HG03045 (cell line): ENCODE data around the gene RAI2.

ENCODE experiments used
- ATAC-seq: cut with Tn5 transposase; IDR thresholded peaks from one replicate; pipeline ENCODE4 v1.9.1; 2021; ENCODE audit warnings: mild to moderate bottlenecking, moderate library complexity; ENCODE audit not compliant: unreplicated experiment

The RAI2 gene

GRCh38 chrX:17860811-17861488, at the start of gene RAI2:
Gene RAI2, minus strand, starts transcription at chrX:17861298. Its CDS starts 59,288 bp downstream, at chrX:17802010.
- ATAC-seq = no peak

DNA sequence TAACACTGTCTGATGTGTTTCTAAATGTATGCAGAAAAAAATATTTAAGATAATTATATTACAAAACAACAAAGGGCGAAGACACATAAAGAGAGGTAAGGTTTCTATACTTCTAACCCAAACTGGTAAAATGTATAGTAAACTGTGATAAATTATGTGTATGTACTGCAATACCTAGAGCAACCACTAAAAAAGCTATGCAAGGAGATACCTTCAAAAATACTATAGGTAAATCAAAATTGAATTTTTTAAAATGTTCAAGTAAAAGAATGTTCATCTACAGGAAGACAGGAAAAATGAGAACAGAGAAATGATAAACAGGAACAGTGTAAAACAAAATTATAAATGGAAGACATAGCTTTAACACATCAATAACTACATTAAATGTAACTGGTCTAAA, 27.3 kb upstream of the RAI2 start:
- ATAC-seq = no peak

DNA sequence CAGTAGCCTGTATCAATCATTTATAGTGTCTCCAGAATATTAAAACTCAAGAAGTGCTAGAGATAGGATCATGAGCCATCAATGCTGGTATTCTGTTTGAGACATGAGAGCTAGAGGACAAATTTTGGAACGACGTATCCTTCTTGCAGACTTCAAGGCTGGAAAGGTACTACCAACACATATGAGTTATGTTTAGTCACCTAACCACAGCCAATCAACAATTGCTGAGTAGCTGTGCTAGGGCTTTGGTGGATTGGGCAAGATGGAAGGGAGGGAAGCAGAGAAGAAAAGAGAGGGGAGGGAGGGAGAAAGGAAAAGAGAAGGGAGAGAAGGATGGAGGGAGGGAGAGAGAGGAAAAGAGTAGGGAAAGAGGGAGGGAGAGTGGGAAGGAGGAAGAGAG, 21.6 kb upstream of the RAI2 start:
- ATAC-seq = no peak

DNA sequence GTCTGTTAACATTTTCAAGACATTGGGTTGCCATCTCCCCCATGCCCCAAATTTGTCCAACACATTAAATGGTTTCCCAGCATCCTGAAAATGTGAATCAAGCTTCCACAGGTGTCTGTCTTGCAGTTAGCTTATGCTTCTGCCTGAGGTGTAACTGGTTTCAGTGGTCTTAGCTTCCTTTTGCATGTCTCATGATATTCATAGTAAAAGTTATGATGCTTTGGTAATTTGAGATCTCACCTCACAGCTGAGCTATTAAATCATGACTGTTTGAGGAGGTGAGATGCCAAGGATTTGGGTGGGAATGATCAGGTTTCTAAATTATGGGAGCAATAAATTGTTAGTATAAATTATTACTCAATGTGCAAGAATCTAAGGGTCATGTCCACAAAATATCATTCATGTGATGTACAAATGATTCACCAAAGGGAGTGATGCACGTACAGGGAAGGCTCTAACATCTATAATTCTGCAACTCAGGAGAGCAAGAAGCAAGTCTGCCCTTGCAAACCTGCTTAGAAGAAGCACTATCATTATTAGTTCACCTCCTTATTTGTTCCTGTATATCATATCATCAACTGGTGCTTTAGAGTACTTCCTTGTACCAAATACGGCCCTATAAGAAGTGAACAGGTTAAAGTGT, 17.1 kb upstream of the RAI2 start:
- no peak for ATAC-seq

GRCh38 chrX:17876135-17876534, 15.0 kb upstream of the RAI2 start:
- ATAC-seq = no peak

GRCh38 chrX:17869580-17869979, 8.5 kb upstream of the RAI2 start:
- ATAC-seq = no peak

GRCh38 chrX:17861489-17862011, 452 bp upstream of the RAI2 start:
- no peak for ATAC-seq

GRCh38 chrX:17860179-17860780, 818 bp downstream of the RAI2 start:
- no peak for ATAC-seq

DNA sequence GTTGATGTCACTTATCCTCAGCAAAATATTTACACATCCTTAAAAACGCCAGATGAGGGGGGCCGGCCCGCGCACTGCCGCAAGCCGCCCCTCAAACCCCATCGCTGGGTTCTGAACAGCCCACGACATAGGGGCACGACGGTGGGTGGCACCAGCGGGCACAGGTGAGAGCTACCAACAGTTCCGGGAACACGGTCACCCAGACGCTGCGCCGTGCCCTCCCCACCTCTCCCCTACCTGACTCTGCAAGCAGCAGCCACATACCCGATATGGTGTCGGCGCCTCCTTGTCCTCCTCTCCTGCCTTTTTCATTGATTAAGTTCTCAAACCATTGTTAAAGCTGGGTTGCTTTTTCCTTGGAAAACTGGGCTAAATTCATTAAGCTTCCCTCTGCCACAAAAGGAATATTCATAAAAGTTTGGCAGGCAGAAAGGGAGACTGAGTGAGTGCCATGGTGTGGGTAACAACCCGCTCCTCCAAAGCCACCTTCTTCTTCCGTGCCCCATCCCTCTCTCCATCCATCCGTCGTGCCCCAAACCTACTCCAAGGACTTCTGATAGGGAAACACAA, 1.4 kb downstream of the RAI2 start:
- ATAC-seq = no peak

DNA sequence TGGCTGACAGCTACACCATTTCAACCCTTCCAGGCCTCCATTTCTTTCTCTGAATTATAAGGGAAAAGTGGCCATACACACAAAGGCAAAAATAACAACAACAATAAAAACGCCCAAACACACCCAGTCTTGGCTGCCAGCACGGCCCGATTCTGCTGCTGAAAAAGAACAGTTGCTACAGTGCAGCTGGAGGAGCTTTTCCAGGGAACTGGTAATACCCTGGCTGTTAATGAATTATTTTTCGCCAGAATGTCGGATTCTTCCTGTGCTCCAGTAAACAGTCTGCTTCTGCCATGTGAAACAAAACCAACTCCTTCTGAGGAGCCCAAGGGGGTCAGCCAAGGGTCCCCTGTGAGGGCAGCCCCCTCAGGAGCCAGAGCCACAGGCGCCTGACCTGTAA, 6.6 kb downstream of the RAI2 start:
- no peak for ATAC-seq

- ATAC-seq = no peak
These were observed 7.0 kb downstream of the RAI2 start for GRCh38 chrX:17854069-17854468.

- no peak for ATAC-seq
These were observed 9.2 kb downstream of the RAI2 start for GRCh38 chrX:17851874-17852273.

- ATAC-seq = no peak
These were observed 12.4 kb downstream of the RAI2 start for GRCh38 chrX:17848545-17849265.

DNA sequence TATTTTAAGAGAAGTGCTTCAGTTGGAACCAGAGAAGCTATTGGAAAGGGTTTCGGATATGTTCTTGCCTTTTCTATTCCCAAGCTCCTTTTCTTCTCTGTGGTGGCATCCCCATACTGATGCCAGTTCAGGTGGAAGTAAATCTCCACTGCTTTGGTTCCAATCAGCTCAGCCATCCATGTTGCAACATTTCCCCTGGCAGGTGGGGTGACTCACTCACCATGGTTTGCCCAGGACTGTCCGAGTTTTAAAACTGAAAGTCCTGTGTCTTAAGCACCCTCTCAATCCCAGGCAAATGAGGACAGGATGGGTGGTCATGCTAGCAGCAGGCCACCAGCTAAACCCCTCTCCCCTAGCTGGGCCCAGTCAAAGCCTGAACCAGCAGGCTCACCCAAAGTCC, 15.1 kb downstream of the RAI2 start:
- ATAC-seq = no peak

GRCh38 chrX:17844236-17844635, 16.9 kb downstream of the RAI2 start:
- no peak for ATAC-seq

DNA sequence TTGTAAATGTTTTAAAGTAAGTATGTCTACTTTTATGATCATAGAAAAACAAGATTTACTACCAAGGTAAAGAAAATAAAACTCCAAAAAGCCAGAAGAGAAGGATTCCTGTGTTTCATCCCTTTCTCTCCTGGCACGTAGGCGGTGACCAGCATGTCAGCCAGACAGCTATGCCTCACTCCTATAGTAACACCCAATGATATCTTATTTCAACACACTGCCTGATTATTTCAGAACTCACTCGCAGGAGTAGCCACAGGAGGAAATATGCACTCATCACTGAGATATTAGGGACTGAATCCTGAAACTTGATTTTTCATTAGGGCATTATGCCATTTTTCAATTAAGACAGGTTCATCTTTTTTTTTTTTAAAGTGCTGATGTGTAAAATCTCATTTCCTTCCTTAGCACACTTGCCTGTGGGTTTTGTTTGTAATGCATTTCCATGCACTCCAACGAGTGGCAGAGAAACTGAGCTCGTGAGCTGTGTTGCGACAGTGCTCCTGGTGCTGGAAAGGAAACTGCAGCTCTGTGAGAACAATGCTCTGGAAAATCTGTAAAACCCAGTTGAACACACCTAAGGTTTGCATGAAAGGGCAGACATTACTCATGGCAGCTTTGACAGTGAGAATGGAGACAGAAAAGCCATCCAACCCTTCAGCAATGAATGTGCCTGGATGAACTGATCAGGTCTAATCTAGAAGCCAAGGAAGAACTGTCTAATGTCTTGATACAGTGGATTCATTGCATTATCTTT, 18.2 kb downstream of the RAI2 start:
- ATAC-seq = no peak

DNA sequence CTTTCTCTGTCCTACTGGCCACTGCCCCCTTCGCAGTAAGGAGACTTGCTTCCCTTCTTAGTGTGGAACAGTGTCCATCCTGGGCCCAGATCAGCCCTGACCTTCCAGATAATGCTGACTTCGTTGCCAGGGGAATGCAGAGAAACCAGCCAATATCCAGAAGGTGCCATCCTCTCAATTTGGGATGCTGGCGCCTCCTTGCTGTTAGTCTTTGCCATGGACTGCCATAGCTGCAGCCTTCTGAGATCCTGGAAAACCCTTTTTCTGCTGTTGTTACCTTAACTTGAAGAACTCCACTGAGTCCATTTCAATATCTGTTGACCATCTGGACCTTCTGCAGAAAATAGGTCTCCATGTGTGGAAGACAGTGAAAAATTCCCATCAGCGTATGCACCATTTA, 21.8 kb downstream of the RAI2 start:
- ATAC-seq = no peak

- ATAC-seq = no peak
These were observed 24.3 kb downstream of the RAI2 start for GRCh38 chrX:17836830-17837229.

GRCh38 chrX:17833954-17834353, 27.1 kb downstream of the RAI2 start:
- no peak for ATAC-seq

- no peak for ATAC-seq
These were observed 29.8 kb downstream of the RAI2 start for GRCh38 chrX:17831255-17831654.
